WTC11 (cell line): ENCODE measurements around the gene ORMDL2. TPM values are rescaled to one million over a fixed set of nuclear protein-coding genes. Genes with fewer than 3 reads are reported as not detected.

Experiments
- ATAC-seq: fragments of 200-7000 bp; cut with Tn5 transposase; 2 replicates; pipeline ENCODE4 v1.10.0; 2021; ENCODE audit warnings: mild to moderate bottlenecking, moderate library complexity
- CTCF ChIA-PET: fragments of 300-600 bp; sonication (Branson Sonifier 250); formaldehyde crosslinking; loops from one replicate; lab custom pipeline; 2021; ENCODE audit warnings: antibody characterized with exemption; lab: Charles Lee
- POLR2A ChIA-PET: fragments of 350-600 bp; sonication (Branson Sonifier 250); formaldehyde crosslinking; loops from one replicate; lab custom pipeline; 2021; ENCODE audit warnings: antibody characterized with exemption; lab: Charles Lee
- DNase-seq: peaks from one replicate; pipeline ENCODE4 v3.0.0; 2021; ENCODE audit warnings: low spot score
- H3K27ac Mint-ChIP-seq: 2 replicates; pipeline ENCODE4 v1.8.0; 2021; ENCODE audit warnings: mixed read lengths
- H3K27me3 Mint-ChIP-seq: 2 replicates; pipeline ENCODE4 v1.8.0; 2021; ENCODE audit warnings: low read depth, mild to moderate bottlenecking, moderate library complexity, mixed read lengths
- H3K36me3 Mint-ChIP-seq: 2 replicates; pipeline ENCODE4 v1.8.0; 2021; ENCODE audit warnings: mixed read lengths
- H3K4me1 Mint-ChIP-seq: 2 replicates; pipeline ENCODE4 v1.8.0; 2022; ENCODE audit warnings: mixed read lengths
- H3K4me3 Mint-ChIP-seq: 2 replicates; pipeline ENCODE4 v1.8.0; 2021; ENCODE audit warnings: mild to moderate bottlenecking, moderate library complexity, mixed read lengths
- H3K9me3 Mint-ChIP-seq: 2 replicates; pipeline ENCODE4 v1.8.0; 2021; ENCODE audit warnings: mixed read lengths
- AFF4 ChIP-seq: sonication (generic); formaldehyde crosslinking; IDR thresholded peaks from 2 replicates; pipeline ENCODE4 v1.8.1; 2023; ENCODE audit warnings: mild to moderate bottlenecking, missing genetic modification reagents, borderline replicate concordance
- ATF2 ChIP-seq: sonication (generic); formaldehyde crosslinking; IDR thresholded peaks from 2 replicates; pipeline ENCODE4 v1.8.1; 2022; ENCODE audit warnings: low read depth, missing genetic modification reagents, borderline replicate concordance
- CTCF ChIP-seq: fragments of 200-600 bp; IDR thresholded peaks from 2 replicates; pipeline ENCODE4 v1.8.0; 2022; ENCODE audit warnings: antibody characterized with exemption
- E2F4 ChIP-seq: sonication (generic); formaldehyde crosslinking; IDR thresholded peaks from 2 replicates; pipeline ENCODE4 v1.8.1; 2022; ENCODE audit warnings: low read depth, mild to moderate bottlenecking, moderate library complexity, missing genetic modification reagents, borderline replicate concordance
- EMX1 ChIP-seq: fragments of 250-450 bp; sonication (Bioruptor Pico); IDR thresholded peaks from 2 replicates; pipeline ENCODE4 v1.8.0; 2021; ENCODE audit warnings: mild to moderate bottlenecking
- ETV6 ChIP-seq: sonication (generic); formaldehyde crosslinking; IDR thresholded peaks from 2 replicates; pipeline ENCODE4 v1.8.1; 2022; ENCODE audit warnings: mild to moderate bottlenecking, missing genetic modification reagents
- FOXP4 ChIP-seq: sonication (generic); formaldehyde crosslinking; IDR thresholded peaks from 2 replicates; pipeline ENCODE4 v1.8.0; 2022; ENCODE audit warnings: mild to moderate bottlenecking, missing genetic modification reagents
- GABPB1 ChIP-seq: sonication (generic); formaldehyde crosslinking; IDR thresholded peaks from 2 replicates; pipeline ENCODE4 v1.8.1; 2023; ENCODE audit warnings: mild to moderate bottlenecking, missing genetic modification reagents
- IRF2 ChIP-seq: sonication (generic); formaldehyde crosslinking; IDR thresholded peaks from 2 replicates; pipeline ENCODE4 v1.8.0; 2022; ENCODE audit warnings: low read depth, missing genetic modification reagents, borderline replicate concordance
- JAZF1 ChIP-seq: fragments of 250-450 bp; sonication (Bioruptor Pico); IDR thresholded peaks from 2 replicates; pipeline ENCODE4 v1.9.0; 2021; ENCODE audit warnings: moderate library complexity, mild to moderate bottlenecking, inconsistent platforms
- MYBL2 ChIP-seq: sonication (generic); formaldehyde crosslinking; IDR thresholded peaks from 2 replicates; pipeline ENCODE4 v1.8.1; 2023; ENCODE audit warnings: mild to moderate bottlenecking, moderate library complexity, missing genetic modification reagents
- NFATC4 ChIP-seq: fragments of 250-450 bp; sonication (Bioruptor Pico); IDR thresholded peaks from 2 replicates; pipeline ENCODE4 v1.9.0; 2021; ENCODE audit warnings: mild to moderate bottlenecking
- NR2C2 ChIP-seq: sonication (generic); formaldehyde crosslinking; IDR thresholded peaks from 2 replicates; pipeline ENCODE4 v1.8.0; 2022; ENCODE audit warnings: mild to moderate bottlenecking, missing genetic modification reagents
- USF2 ChIP-seq: sonication (generic); formaldehyde crosslinking; IDR thresholded peaks from 2 replicates; pipeline ENCODE4 v1.8.1; 2023; ENCODE audit warnings: mild to moderate bottlenecking, missing genetic modification reagents, moderate library complexity
- ZBTB21 ChIP-seq: sonication (generic); formaldehyde crosslinking; IDR thresholded peaks from 2 replicates; pipeline ENCODE4 v1.8.1; 2023; ENCODE audit warnings: mild to moderate bottlenecking, missing genetic modification reagents, borderline replicate concordance
- ZNF263 ChIP-seq: sonication (generic); formaldehyde crosslinking; IDR thresholded peaks from 2 replicates; pipeline ENCODE4 v1.8.1; 2022; ENCODE audit warnings: low read depth, mild to moderate bottlenecking, moderate library complexity, missing genetic modification reagents
- ZNF416 ChIP-seq: fragments of 250-450 bp; sonication (Bioruptor Pico); IDR thresholded peaks from 2 replicates; pipeline ENCODE4 v1.9.0; 2021; ENCODE audit warnings: mild to moderate bottlenecking, inconsistent platforms
- ZNF423 ChIP-seq: fragments of 250-450 bp; sonication (Bioruptor Pico); IDR thresholded peaks from 2 replicates; pipeline ENCODE4 v2.1.2; 2022; ENCODE audit warnings: mild to moderate bottlenecking, moderate library complexity
- ZNF425 ChIP-seq: fragments of 250-450 bp; sonication (Bioruptor Pico); conservative IDR thresholded peaks from 2 replicates; pipeline ENCODE4 v1.9.0; 2021; ENCODE audit warnings: mild to moderate bottlenecking
- ZNF512 ChIP-seq: sonication (generic); formaldehyde crosslinking; IDR thresholded peaks from 2 replicates; pipeline ENCODE4 v1.8.1; 2022; ENCODE audit warnings: missing genetic modification reagents, borderline replicate concordance
- total RNA-seq: library from RNA; stranded (reverse); gene quantifications from 3 replicates; pipeline ENCODE4 v1.2.3, GENCODE V29; 2021

ORMDL2 gene
- total RNA-seq, 1 experiment from 2014 or later: 32.9 TPM

- DNase-seq (no peak), ATAC-seq (no peak)
- Mint-ChIP-seq H3K9me3 (no peaks in the 10 kb centered on the region), H3K4me1 (peaks cover 8% of the 10 kb centered on the region), H3K27me3 (no peaks in the 10 kb centered on the region), H3K4me3 (no peak overlapping the region), H3K36me3 (peaks cover 67% of the 10 kb centered on the region), H3K27ac (no peak overlapping the region)
- TF ChIP-seq USF2 (CRISPR knock-in tag): no peak
- no peak for TF ChIP-seq E2F4 (CRISPR knock-in tag)
- no peak for TF ChIP-seq MYBL2 (CRISPR knock-in tag)
- TF ChIP-seq NFATC4 (CRISPR knock-in tag): no peak
- no peak for TF ChIP-seq EMX1 (CRISPR knock-in tag)
- TF ChIP-seq IRF2 (CRISPR knock-in tag): no peak
- TF ChIP-seq NR2C2 (CRISPR knock-in tag): no peak
- no peak for TF ChIP-seq ZBTB21 (CRISPR knock-in tag)
- no peak for TF ChIP-seq FOXP4 (CRISPR knock-in tag)
- TF ChIP-seq ZNF416 (CRISPR knock-in tag): no peak
- no peak for TF ChIP-seq ZNF423 (CRISPR knock-in tag)
- TF ChIP-seq AFF4 (CRISPR knock-in tag): no peak
- no peak for TF ChIP-seq ZNF425
- no peak for TF ChIP-seq GABPB1 (CRISPR knock-in tag)
- TF ChIP-seq ZNF263 (CRISPR knock-in tag): no peak
- TF ChIP-seq ATF2 (CRISPR knock-in tag): no peak
- no peak for TF ChIP-seq JAZF1 (CRISPR knock-in tag)
- no peak for TF ChIP-seq CTCF
- no peak for TF ChIP-seq ETV6
- no peak for TF ChIP-seq ZNF512 (CRISPR knock-in tag)
- ChIA-PET CTCF (interaction anchor here (1.4 to 1.6 kb wide), 3 partner anchors 22 to 58 kb away, joined by 5 to 9 read pairs (median 5); partner anchors contain the start of genes ORMDL2 and SARNP), POLR2A (interaction anchor here (0.8 to 1.8 kb wide), 3 partner anchors 22 to 51 kb away, joined by 3 to 5 read pairs (median 4); partner anchors contain the start of genes ORMDL2 and SARNP)
These were observed 21.9 kb upstream of the ORMDL2 start for GRCh38 chr12:55795950-55796349.
